Glutamatergic neuron (in vitro differentiated cells): ENCODE measurements around the gene EIF4G1. TPM values are rescaled to one million over a fixed set of nuclear protein-coding genes. Genes with fewer than 3 reads are reported as not detected.

Source experiments
- DNase-seq: peaks from one replicate; pipeline ENCODE4 v3.0.0; 2022
- H3K27ac Mint-ChIP-seq: one replicate; pipeline ENCODE4 v1.8.0; 2020; ENCODE audit warnings: mild to moderate bottlenecking, mixed read lengths, inconsistent platforms; ENCODE audit not compliant: unreplicated experiment
- H3K27me3 Mint-ChIP-seq: one replicate; pipeline ENCODE4 v1.8.0; 2020; ENCODE audit warnings: mild to moderate bottlenecking, moderate library complexity, mixed read lengths, inconsistent platforms; ENCODE audit not compliant: unreplicated experiment
- H3K36me3 Mint-ChIP-seq: one replicate; pipeline ENCODE4 v1.8.0; 2020; ENCODE audit warnings: mild to moderate bottlenecking, mixed read lengths, inconsistent platforms; ENCODE audit not compliant: unreplicated experiment
- H3K4me1 Mint-ChIP-seq: one replicate; pipeline ENCODE4 v1.8.0; 2020; ENCODE audit warnings: mild to moderate bottlenecking, low read depth, mixed read lengths, inconsistent platforms; ENCODE audit not compliant: unreplicated experiment
- H3K4me3 Mint-ChIP-seq: one replicate; pipeline ENCODE4 v1.8.0; 2020; ENCODE audit warnings: mild to moderate bottlenecking, mixed read lengths, inconsistent platforms; ENCODE audit not compliant: unreplicated experiment
- H3K9me3 Mint-ChIP-seq: one replicate; pipeline ENCODE4 v1.8.0; 2020; ENCODE audit warnings: mild to moderate bottlenecking, moderate library complexity, mixed read lengths, inconsistent platforms; ENCODE audit not compliant: unreplicated experiment
- total RNA-seq: library from RNA; stranded (reverse); fragmentation: NEBNext Ultra II Directional; extraction: Animal tissue kit (Norgen Biotek cat#: 25700); gene quantifications from one replicate; pipeline ENCODE4 v1.2.1, GENCODE V29; 2021; ENCODE audit not compliant: unreplicated experiment
- TF ChIP-seq, protein P1 (sequence below): fragments of 200-600 bp; sonication (generic); IDR thresholded peaks from one replicate; pipeline ENCODE4 v1.5.0; 2021; ENCODE audit not compliant: partially characterized antibody, unreplicated experiment

Gene EIF4G1
- total RNA-seq, 1 donor from 2014 or later = 346 TPM

DNA sequence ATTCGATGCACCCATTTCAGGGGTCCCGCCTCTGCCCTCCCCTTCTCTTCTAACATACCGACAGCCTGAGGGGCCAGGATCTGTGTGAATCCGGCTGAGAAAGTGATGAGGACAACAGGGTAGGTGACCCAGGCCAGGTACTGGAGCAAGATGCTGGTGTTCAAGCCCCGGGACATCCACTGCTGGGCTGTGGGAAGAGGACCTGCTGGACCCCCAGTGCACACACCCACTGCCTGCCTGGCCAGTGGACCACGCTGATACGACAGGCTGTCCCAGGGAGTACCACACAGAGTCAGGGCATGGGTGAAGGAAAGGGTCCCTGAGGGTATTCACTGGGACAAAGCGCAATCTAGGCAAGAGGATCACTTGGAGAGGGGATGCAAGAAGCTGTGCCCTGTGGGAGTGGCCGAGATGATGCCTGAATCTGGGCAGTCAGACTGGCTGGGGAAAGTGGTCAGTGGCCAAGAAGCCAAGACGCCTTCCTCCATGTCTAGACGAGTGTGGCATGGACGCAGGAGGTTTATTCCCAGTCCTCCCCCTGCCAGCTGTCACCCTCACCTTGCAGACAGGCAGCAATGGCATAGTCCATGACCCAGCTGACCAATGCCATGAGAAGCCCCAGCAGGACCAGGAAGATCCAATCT is 43.8 kb downstream of the EIF4G1 start:
- H3K27me3 Mint-ChIP-seq = peaks cover 17% of the 10 kb centered on the region
- H3K36me3 Mint-ChIP-seq = no peaks in the 10 kb centered on the region
- no peak overlapping the region for H3K4me3 Mint-ChIP-seq
- H3K9me3 Mint-ChIP-seq = peaks cover 8% of the 10 kb centered on the region
- no peak overlapping the region for H3K27ac Mint-ChIP-seq
- TF ChIP-seq, protein P1, sequence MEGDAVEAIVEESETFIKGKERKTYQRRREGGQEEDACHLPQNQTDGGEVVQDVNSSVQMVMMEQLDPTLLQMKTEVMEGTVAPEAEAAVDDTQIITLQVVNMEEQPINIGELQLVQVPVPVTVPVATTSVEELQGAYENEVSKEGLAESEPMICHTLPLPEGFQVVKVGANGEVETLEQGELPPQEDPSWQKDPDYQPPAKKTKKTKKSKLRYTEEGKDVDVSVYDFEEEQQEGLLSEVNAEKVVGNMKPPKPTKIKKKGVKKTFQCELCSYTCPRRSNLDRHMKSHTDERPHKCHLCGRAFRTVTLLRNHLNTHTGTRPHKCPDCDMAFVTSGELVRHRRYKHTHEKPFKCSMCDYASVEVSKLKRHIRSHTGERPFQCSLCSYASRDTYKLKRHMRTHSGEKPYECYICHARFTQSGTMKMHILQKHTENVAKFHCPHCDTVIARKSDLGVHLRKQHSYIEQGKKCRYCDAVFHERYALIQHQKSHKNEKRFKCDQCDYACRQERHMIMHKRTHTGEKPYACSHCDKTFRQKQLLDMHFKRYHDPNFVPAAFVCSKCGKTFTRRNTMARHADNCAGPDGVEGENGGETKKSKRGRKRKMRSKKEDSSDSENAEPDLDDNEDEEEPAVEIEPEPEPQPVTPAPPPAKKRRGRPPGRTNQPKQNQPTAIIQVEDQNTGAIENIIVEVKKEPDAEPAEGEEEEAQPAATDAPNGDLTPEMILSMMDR = no peak
- no peak for DNase-seq
- no peaks in the 10 kb centered on the region for H3K4me1 Mint-ChIP-seq

- DNase-seq = no peak
- Mint-ChIP-seq H3K4me3 (no peak overlapping the region), H3K27me3 (peaks cover 17% of the 10 kb centered on the region), H3K36me3 (no peaks in the 10 kb centered on the region), H3K9me3 (peaks cover 13% of the 10 kb centered on the region), H3K4me1 (no peaks in the 10 kb centered on the region), H3K27ac (no peak overlapping the region)
- TF ChIP-seq, protein P1 = no peak
These were observed 44.5 kb downstream of the EIF4G1 start for GRCh38 chr3:184358921-184359350.

DNA sequence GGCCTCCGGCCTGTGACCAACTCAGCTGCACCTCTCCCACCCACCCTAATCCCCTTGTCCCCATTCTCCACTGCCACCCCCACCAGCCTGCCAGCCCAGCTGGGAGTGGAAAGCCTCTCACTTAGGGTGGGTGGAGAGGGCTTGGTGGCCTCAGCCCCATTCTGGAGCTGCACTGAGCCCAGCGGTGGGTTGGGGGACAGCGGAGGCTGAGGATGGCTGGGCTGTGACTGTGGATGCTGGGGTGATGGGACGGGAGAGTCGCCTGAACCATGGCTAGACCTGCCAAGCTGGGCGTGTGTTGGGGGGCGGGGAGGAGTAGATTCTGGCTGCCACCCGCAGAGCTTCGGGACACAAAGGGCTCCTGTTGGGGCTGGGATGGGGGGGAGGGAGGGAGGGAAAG is 45.2 kb downstream of the EIF4G1 start:
- no peaks in the 10 kb centered on the region for H3K36me3 Mint-ChIP-seq
- no peaks in the 10 kb centered on the region for H3K4me1 Mint-ChIP-seq
- TF ChIP-seq, protein P1 = no peak
- peaks cover 18% of the 10 kb centered on the region for H3K27me3 Mint-ChIP-seq
- H3K4me3 Mint-ChIP-seq = no peak overlapping the region
- DNase-seq = no peak
- H3K27ac Mint-ChIP-seq = no peak overlapping the region
- H3K9me3 Mint-ChIP-seq = peaks cover 13% of the 10 kb centered on the region

GRCh38 chr3:184360070-184360928 is 45.9 kb downstream of the EIF4G1 start:
- Mint-ChIP-seq H3K4me1 (no peaks in the 10 kb centered on the region), H3K27ac (peak overlapping the region; percentile 64), H3K9me3 (peaks cover 13% of the 10 kb centered on the region), H3K4me3 (peak overlapping the region; percentile 86), H3K27me3 (peaks cover 18% of the 10 kb centered on the region), H3K36me3 (no peaks in the 10 kb centered on the region)
- TF ChIP-seq, protein P1 = no peak
- no peak for DNase-seq

DNA sequence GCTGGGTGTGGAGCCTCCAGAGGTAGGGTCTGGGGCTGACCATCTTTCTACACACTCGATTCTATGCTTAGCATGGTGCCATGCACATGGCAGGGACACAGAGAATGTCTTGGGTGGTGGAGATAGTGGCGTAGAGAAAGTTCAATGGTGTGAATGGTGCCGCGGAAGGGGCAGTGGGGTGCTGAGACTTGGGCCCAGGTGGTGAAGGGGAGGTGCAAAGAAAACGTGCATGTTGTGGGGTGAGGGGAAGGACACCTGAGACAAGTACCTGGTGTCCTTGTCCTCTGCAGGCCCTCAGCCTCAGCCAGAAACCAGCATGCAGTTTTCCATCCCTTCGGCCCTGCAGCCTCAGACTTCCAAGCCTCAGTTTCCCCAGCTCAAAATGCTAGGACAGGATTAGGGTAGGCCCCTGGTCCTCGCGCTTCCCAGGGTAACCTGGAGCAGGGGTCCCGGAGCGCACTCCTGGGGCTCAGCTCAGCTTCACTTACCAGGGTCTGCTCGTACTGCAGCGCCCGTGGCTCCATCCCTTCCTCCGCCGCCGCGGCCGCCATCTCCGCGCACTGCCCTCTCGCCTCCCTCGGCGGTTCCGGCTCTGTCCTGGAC is 46.6 kb downstream of the EIF4G1 start:
- TF ChIP-seq, protein P1 = no peak
- H3K4me3 Mint-ChIP-seq = peak overlapping the region; percentile 86
- H3K4me1 Mint-ChIP-seq = no peaks in the 10 kb centered on the region
- H3K36me3 Mint-ChIP-seq = no peaks in the 10 kb centered on the region
- peaks cover 16% of the 10 kb centered on the region for H3K27me3 Mint-ChIP-seq
- peaks cover 13% of the 10 kb centered on the region for H3K9me3 Mint-ChIP-seq
- no peak overlapping the region for H3K27ac Mint-ChIP-seq
- no peak for DNase-seq
